Caco-2 (cell line): ENCODE results near the gene ST8SIA2. TPM values are rescaled to one million over a fixed set of nuclear protein-coding genes. Genes with fewer than 3 reads are reported as not detected.

ENCODE experiments used
- BruUV-seq: library from RNA; stranded (reverse); fragments of 400-500 nt; replicated peaks from 2 replicates; lab custom pipeline; 2021; lab: Mats Ljungman, UMichigan
- CTCF ChIA-PET: fragments of 300-600 bp; sonication (Branson Sonifier 250); formaldehyde crosslinking; loops from one replicate; lab custom pipeline; 2022; ENCODE audit warnings: antibody characterized with exemption; lab: Charles Lee
- POLR2A ChIA-PET: fragments of 300-600 bp; sonication (Branson Sonifier 250); formaldehyde crosslinking; loops from one replicate; lab custom pipeline; 2022; ENCODE audit warnings: antibody characterized with exemption; lab: Charles Lee
- DNase-seq, 2 experiments: peaks; one replicate each; pipeline versions ENCODE4 v3.0.0 to v3.0.0-alpha.2; 2020 to 2022
- H3K27me3 ChIP-seq: replicated peaks from 2 replicates; pipeline ENCODE4 v1.6.0; 2011; ENCODE audit warnings: low read length; ENCODE audit not compliant: control insufficient read depth, insufficient read depth
- H3K36me3 ChIP-seq: 2 replicates; pipeline ENCODE4 v1.5.1; 2011; ENCODE audit warnings: low read length; ENCODE audit not compliant: control insufficient read depth, insufficient read depth
- H3K4me1 ChIP-seq: fragments of 250-450 bp; sonication (Bioruptor Pico); 2 replicates; pipeline ENCODE4 v1.5.1; 2020; ENCODE audit warnings: mild to moderate bottlenecking
- H3K4me3 ChIP-seq: 2 replicates; pipeline ENCODE4 v1.5.1; 2011; ENCODE audit warnings: low read depth, mild to moderate bottlenecking, control low read depth, low read length
- H3K9me3 ChIP-seq: fragments of 250-450 bp; sonication (Bioruptor Pico); 2 replicates; pipeline ENCODE4 v1.5.1; 2020; ENCODE audit warnings: mild to moderate bottlenecking, moderate library complexity
- H3K27ac Mint-ChIP-seq: one replicate; pipeline ENCODE4 v1.8.0; 2022; ENCODE audit warnings: mixed read lengths; ENCODE audit not compliant: unreplicated experiment
- H3K27me3 Mint-ChIP-seq: one replicate; pipeline ENCODE4 v1.8.0; 2022; ENCODE audit warnings: mixed read lengths; ENCODE audit not compliant: insufficient read depth, unreplicated experiment
- H3K36me3 Mint-ChIP-seq: one replicate; pipeline ENCODE4 v1.8.0; 2022; ENCODE audit warnings: mild to moderate bottlenecking, mixed read lengths; ENCODE audit not compliant: insufficient read depth, unreplicated experiment
- H3K4me1 Mint-ChIP-seq: one replicate; pipeline ENCODE4 v1.8.0; 2022; ENCODE audit warnings: low read depth, mixed read lengths; ENCODE audit not compliant: unreplicated experiment
- H3K4me3 Mint-ChIP-seq: one replicate; pipeline ENCODE4 v1.8.0; 2022; ENCODE audit warnings: mild to moderate bottlenecking, moderate library complexity, mixed read lengths; ENCODE audit not compliant: unreplicated experiment
- H3K9me3 Mint-ChIP-seq: one replicate; pipeline ENCODE4 v1.8.0; 2022; ENCODE audit warnings: mixed read lengths; ENCODE audit not compliant: unreplicated experiment
- CTCF ChIP-seq, 2 experiments: fragments of 200-600 bp in 1 of 2; IDR thresholded peaks; 1 replicate in 1 of 2; 2 replicates in 1 of 2; pipeline versions ENCODE4 v1.5.1 to v1.8.0; 2011 to 2022; ENCODE audit warnings: antibody characterized with exemption in 1 of 2, control low read depth in 1 of 2, inconsistent platforms in 1 of 2, low read depth in 1 of 2, low read length in 1 of 2, mild to moderate bottlenecking in 1 of 2, moderate library complexity in 1 of 2; ENCODE audit not compliant: insufficient read depth in 1 of 2, severe bottlenecking in 1 of 2, unreplicated experiment in 1 of 2
- intact Hi-C: fragments of 100-400 bp; cut with micrococcal nuclease; formaldehyde crosslinking; loops from one replicate; pipeline ENCODE4 v1.10.0; 2022; ENCODE audit not compliant: unreplicated experiment
- total RNA-seq: library from RNA; stranded (reverse); gene quantifications from 2 replicates; pipeline ENCODE4 v1.2.3, GENCODE V29; 2022

Gene ST8SIA2
- total RNA-seq, 1 experiment from 2014 or later = not detected

- no peak for DNase-seq
- Histone ChIP-seq H3K4me1 (no peaks in the 10 kb centered on the region), H3K4me3 (no peak overlapping the region), H3K36me3 (no peaks in the 10 kb centered on the region), H3K9me3 (no peaks in the 10 kb centered on the region), H3K27me3 (no peaks in the 10 kb centered on the region)
- intact Hi-C loops = no loop called here
- Mint-ChIP-seq H3K4me1 (no peaks in the 10 kb centered on the region), H3K36me3 (no peaks in the 10 kb centered on the region), H3K27ac (no peak overlapping the region), H3K9me3 (no peaks in the 10 kb centered on the region), H3K27me3 (peaks cover 31% of the 10 kb centered on the region), H3K4me3 (no peak overlapping the region)
- no peak for TF ChIP-seq CTCF (IDR thresholded peaks at IDR 0.05; ENCODE audit: insufficient read depth in 1 of 2, low read depth in 1 of 2, low read length in 1 of 2, severe bottlenecking in 1 of 2, unreplicated experiment in 1 of 2)
- ChIA-PET CTCF (no interaction called here), POLR2A (no interaction called here)
- BruUV-seq = no TSS peak
These were observed 15.3 kb downstream of the ST8SIA2 start for GRCh38 chr15:92409006-92409405.

- intact Hi-C loops = no loop called here
- no peak for DNase-seq
- CTCF ChIA-PET = no interaction called here
- no peaks in the 10 kb centered on the region for H3K9me3 Mint-ChIP-seq
- H3K27me3 ChIP-seq = no peaks in the 10 kb centered on the region
- no peak overlapping the region for H3K4me3 Mint-ChIP-seq
- no TSS peak for BruUV-seq
- TF ChIP-seq CTCF (IDR thresholded peaks at IDR 0.05; ENCODE audit: insufficient read depth in 1 of 2, low read depth in 1 of 2, low read length in 1 of 2, severe bottlenecking in 1 of 2, unreplicated experiment in 1 of 2) = no peak
- H3K27ac Mint-ChIP-seq = no peak overlapping the region
- no peaks in the 10 kb centered on the region for H3K36me3 Mint-ChIP-seq
- no peak overlapping the region for H3K4me3 ChIP-seq
- H3K36me3 ChIP-seq = no peaks in the 10 kb centered on the region
- H3K4me1 ChIP-seq = no peaks in the 10 kb centered on the region
- H3K27me3 Mint-ChIP-seq = peaks cover 36% of the 10 kb centered on the region
- H3K9me3 ChIP-seq = no peaks in the 10 kb centered on the region
- POLR2A ChIA-PET = no interaction called here
- no peaks in the 10 kb centered on the region for H3K4me1 Mint-ChIP-seq
These were observed 15.8 kb downstream of the ST8SIA2 start for GRCh38 chr15:92409521-92409920.

- BruUV-seq = no TSS peak
- no peaks in the 10 kb centered on the region for H3K9me3 ChIP-seq
- Mint-ChIP-seq H3K4me1 (no peaks in the 10 kb centered on the region), H3K9me3 (no peaks in the 10 kb centered on the region), H3K36me3 (no peaks in the 10 kb centered on the region), H3K27me3 (peaks cover 42% of the 10 kb centered on the region), H3K4me3 (no peak overlapping the region), H3K27ac (no peak overlapping the region)
- no peak for TF ChIP-seq CTCF (IDR thresholded peaks at IDR 0.05; ENCODE audit: insufficient read depth in 1 of 2, low read depth in 1 of 2, low read length in 1 of 2, severe bottlenecking in 1 of 2, unreplicated experiment in 1 of 2)
- POLR2A ChIA-PET = no interaction called here
- H3K36me3 ChIP-seq = no peaks in the 10 kb centered on the region
- no peaks in the 10 kb centered on the region; the same call in 1 of the 2 replicates for H3K27me3 ChIP-seq
- no peak overlapping the region for H3K4me3 ChIP-seq
- CTCF ChIA-PET = interaction anchor here (0.6 kb wide), 1 partner anchor 244 kb away, joined by 3 read pairs; no protein-coding TSS in a partner anchor
- no peak for DNase-seq
- intact Hi-C loops = no loop called here
- no peaks in the 10 kb centered on the region for H3K4me1 ChIP-seq
These were observed 16.9 kb downstream of the ST8SIA2 start for GRCh38 chr15:92410537-92410936.
